NCI-H2227 (cell line): ENCODE results near the gene SIGLEC12.
"Not testable (repeated sequence)": the region's sequence is repeated elsewhere in the genome, so short reads cannot be mapped to it uniquely, and the experiment has no call there.

ENCODE experiments used
- DNase-seq: peaks from one replicate; lab custom pipeline; 2025; ENCODE audit not compliant: unreplicated experiment; lab: John Stamatoyannopoulos, UW

SIGLEC12 gene

GRCh38 chr19:51485960-51486660 is 15.5 kb downstream of the SIGLEC12 start:
- DNase-seq = no peak

GRCh38 chr19:51480590-51480989 is 21.0 kb downstream of the SIGLEC12 start:
- no peak for DNase-seq

GRCh38 chr19:51479531-51480331 is 21.9 kb downstream of the SIGLEC12 start:
- no peak for DNase-seq

- DNase-seq = no peak
Observed at GRCh38 chr19:51478381-51479234, 23.0 kb downstream of the SIGLEC12 start, which contains the start of gene CEACAM18. CEACAM18 (plus strand) TSS chr19:51478539.

- no peak for DNase-seq
Observed at GRCh38 chr19:51477344-51477743, 24.3 kb downstream of the SIGLEC12 start.

GRCh38 chr19:51476164-51476563 is 25.4 kb downstream of the SIGLEC12 start:
- no peak for DNase-seq

- peak; percentile 76 for DNase-seq
Observed at GRCh38 chr19:51473009-51473707, 28.4 kb downstream of the SIGLEC12 start.

GRCh38 chr19:51472607-51473006 is 29.0 kb downstream of the SIGLEC12 start:
- DNase-seq = no peak

GRCh38 chr19:51471527-51471926 is 30.1 kb downstream of the SIGLEC12 start:
- DNase-seq = no peak

GRCh38 chr19:51470966-51471365 is 30.6 kb downstream of the SIGLEC12 start:
- no peak for DNase-seq

- DNase-seq = no peak
Observed at GRCh38 chr19:51469629-51470028, 32.0 kb downstream of the SIGLEC12 start.

- DNase-seq = no peak
Observed at GRCh38 chr19:51469162-51469561, 32.4 kb downstream of the SIGLEC12 start.

- no peak for DNase-seq
Observed at GRCh38 chr19:51468545-51468920, 33.1 kb downstream of the SIGLEC12 start.

- DNase-seq = no peak
Observed at GRCh38 chr19:51467864-51468544, 33.6 kb downstream of the SIGLEC12 start.

- DNase-seq = no peak
Observed at GRCh38 chr19:51466723-51467122, 34.9 kb downstream of the SIGLEC12 start.

- not testable (repeated sequence) for DNase-seq
Observed at GRCh38 chr19:51463976-51464581, 37.5 kb downstream of the SIGLEC12 start.

GRCh38 chr19:51462681-51463080 is 38.9 kb downstream of the SIGLEC12 start:
- no peak for DNase-seq

GRCh38 chr19:51462276-51462675 is 39.3 kb downstream of the SIGLEC12 start:
- DNase-seq = no peak

- DNase-seq = no peak
Observed at GRCh38 chr19:51461723-51462161, 39.9 kb downstream of the SIGLEC12 start.
